Mesenchymal stem cell (in vitro differentiated cells and primary cell): ENCODE results near the gene RNF152.

ENCODE experiments used
- DNase-seq: peaks from one replicate; pipeline ENCODE4 v3.0.0-alpha.2; 2013
- H2AFZ ChIP-seq: one replicate; pipeline ENCODE4 v1.6.1; 2013; ENCODE audit warnings: low read depth, mild to moderate bottlenecking, control low read depth, inconsistent platforms, low read length, moderate library complexity
- H2AK5ac ChIP-seq: 2 replicates; pipeline ENCODE4 v1.6.1; 2013; ENCODE audit warnings: low read length, moderate library complexity, mild to moderate bottlenecking, inconsistent platforms; ENCODE audit not compliant: severe bottlenecking
- H2BK120ac ChIP-seq: one replicate; pipeline ENCODE4 v1.6.1; 2013; ENCODE audit warnings: low read depth, mild to moderate bottlenecking, inconsistent platforms, low read length, moderate library complexity
- H2BK12ac ChIP-seq, 2 experiments: one replicate each; pipeline ENCODE4 v1.6.1; 2013; ENCODE audit warnings: inconsistent platforms in 2 of 2, low read length in 2 of 2, mild to moderate bottlenecking in 2 of 2, moderate library complexity in 2 of 2, control low read depth in 1 of 2
- H2BK15ac ChIP-seq: one replicate; pipeline ENCODE4 v1.6.1; 2013; ENCODE audit warnings: mild to moderate bottlenecking, low read depth, inconsistent platforms; ENCODE audit not compliant: poor library complexity, severe bottlenecking
- H2BK5ac ChIP-seq: 2 replicates; pipeline ENCODE4 v1.6.1; 2013; ENCODE audit warnings: low read depth, mild to moderate bottlenecking, low read length, control low read depth, inconsistent platforms; ENCODE audit not compliant: poor library complexity, severe bottlenecking
- H3K14ac ChIP-seq, 2 experiments: one replicate each; pipeline ENCODE4 v1.6.1; 2013; ENCODE audit warnings: inconsistent platforms in 2 of 2, low read length in 2 of 2, control low read depth in 1 of 2, mild to moderate bottlenecking in 1 of 2, moderate library complexity in 1 of 2
- H3K18ac ChIP-seq, 2 experiments: one replicate each; pipeline ENCODE4 v1.6.1; 2013; ENCODE audit warnings: inconsistent platforms in 2 of 2, low read length in 2 of 2, control low read depth in 1 of 2, low read depth in 1 of 2, mild to moderate bottlenecking in 1 of 2
- H3K23ac ChIP-seq, 2 experiments: one replicate each; pipeline ENCODE4 v1.6.1; 2013; ENCODE audit warnings: inconsistent platforms in 2 of 2, low read length in 2 of 2, mild to moderate bottlenecking in 2 of 2, moderate library complexity in 2 of 2, control low read depth in 1 of 2
- H3K27ac ChIP-seq: 2 replicates; pipeline ENCODE4 v1.5.1; 2013; ENCODE audit warnings: mild to moderate bottlenecking, moderate library complexity, low read length, control low read depth, inconsistent platforms; ENCODE audit not compliant: poor library complexity, severe bottlenecking
- H3K27me3 ChIP-seq, 2 experiments: 2 replicates each; pipeline versions ENCODE4 v1.6.1 to v1.7.0; 2013; ENCODE audit warnings: low read length in 2 of 2, mild to moderate bottlenecking in 2 of 2, moderate library complexity in 2 of 2, control low read depth in 1 of 2, inconsistent platforms in 1 of 2; ENCODE audit not compliant: control insufficient read depth in 1 of 2, insufficient read depth in 1 of 2
- H3K36me3 ChIP-seq, 2 experiments: 2 replicates each; pipeline versions ENCODE4 v1.6.1 to v1.7.0; 2013; ENCODE audit warnings: low read length in 2 of 2, control low read depth in 1 of 2, inconsistent platforms in 1 of 2, low read depth in 1 of 2, mild to moderate bottlenecking in 1 of 2; ENCODE audit not compliant: insufficient read depth in 2 of 2, control insufficient read depth in 1 of 2
- H3K4ac ChIP-seq, 2 experiments: one replicate each; pipeline ENCODE4 v1.6.1; 2013; ENCODE audit warnings: inconsistent platforms in 2 of 2, low read length in 2 of 2, mild to moderate bottlenecking in 2 of 2, moderate library complexity in 2 of 2, control low read depth in 1 of 2, low read depth in 1 of 2
- H3K4me1 ChIP-seq: 2 replicates; pipeline ENCODE4 v1.6.1; 2013; ENCODE audit warnings: low read depth, low read length, control low read depth; ENCODE audit not compliant: control insufficient read depth, insufficient read depth
- H3K4me2 ChIP-seq: 2 replicates; pipeline ENCODE4 v1.6.1; 2013; ENCODE audit warnings: low read length, mild to moderate bottlenecking, inconsistent platforms; ENCODE audit not compliant: poor library complexity, severe bottlenecking
- H3K4me3 ChIP-seq, 2 experiments: 2 replicates each; pipeline versions ENCODE4 v1.5.1 to v1.7.0; 2013; ENCODE audit warnings: low read length in 2 of 2, mild to moderate bottlenecking in 2 of 2, control low read depth in 1 of 2, low read depth in 1 of 2; ENCODE audit not compliant: insufficient read depth in 1 of 2
- H3K79me1 ChIP-seq: replicated peaks from 2 replicates; pipeline ENCODE4 v1.6.1; 2013; ENCODE audit warnings: mild to moderate bottlenecking, control low read depth, low read length, inconsistent platforms; ENCODE audit not compliant: poor library complexity, severe bottlenecking
- H3K9ac ChIP-seq: 2 replicates; pipeline ENCODE4 v1.7.0; 2013; ENCODE audit warnings: mild to moderate bottlenecking, low read length, moderate library complexity
- H3K9me3 ChIP-seq: 2 replicates; pipeline ENCODE4 v1.7.0; 2013; ENCODE audit warnings: mild to moderate bottlenecking, low read length; ENCODE audit not compliant: control insufficient read depth
- H4K8ac ChIP-seq: one replicate; pipeline ENCODE4 v1.6.1; 2013; ENCODE audit warnings: inconsistent platforms, mild to moderate bottlenecking, low read length, moderate library complexity
- H4K91ac ChIP-seq: one replicate; pipeline ENCODE4 v1.6.1; 2013; ENCODE audit warnings: mild to moderate bottlenecking, low read length, inconsistent platforms
- WGBS: methylation state at CpG from one replicate; pipeline ENCODE4 v1.1.7; 2013; ENCODE audit warnings: mixed read lengths; 5-methylcytosine and 5-hydroxymethylcytosine counted together

The RNF152 gene

GRCh38 chr18:61883547-61883946 is 9.3 kb downstream of the RNF152 start:
- peak; percentile 56 for DNase-seq
- Histone ChIP-seq H2BK5ac (no peak overlapping the region), H3K23ac (no peak overlapping the region), H2AK5ac (no peak overlapping the region), H3K18ac (peak overlapping the region in 1 of 2 experiments; percentile 59), H2AFZ (no peak overlapping the region), H4K8ac (no peak overlapping the region), H3K27me3 (no peaks in the 10 kb centered on the region), H2BK12ac (peak overlapping the region in 1 of 2 experiments; percentile 48), H3K4ac (peak overlapping the region in 1 of 2 experiments; percentile 22), H3K79me1 (no peaks in the 10 kb centered on the region), H4K91ac (no peak overlapping the region), H3K4me2 (no peak overlapping the region), H3K27ac (no peak overlapping the region), H3K9me3 (no peaks in the 10 kb centered on the region), H2BK15ac (no peak overlapping the region), H3K4me3 (no peak overlapping the region), H3K9ac (no peak overlapping the region), H3K36me3 (no peaks in the 10 kb centered on the region), H2BK120ac (no peak overlapping the region), H3K14ac (no peak overlapping the region), H3K4me1 (no peaks in the 10 kb centered on the region)
- 94% methylated on average over 2 of the region's 2 CpGs for WGBS

- H3K23ac ChIP-seq = no peak overlapping the region
- H3K4me3 ChIP-seq = no peak overlapping the region
- no peak overlapping the region for H2BK120ac ChIP-seq
- no peak overlapping the region for H2AFZ ChIP-seq
- H3K14ac ChIP-seq = no peak overlapping the region
- H3K9ac ChIP-seq = no peak overlapping the region
- 60% methylated on average over 4 of the region's 4 CpGs for WGBS
- H4K8ac ChIP-seq = peak overlapping the region; percentile 63
- H2BK5ac ChIP-seq = no peak overlapping the region
- no peak overlapping the region for H3K4me2 ChIP-seq
- no peaks in the 10 kb centered on the region for H3K4me1 ChIP-seq
- no peak overlapping the region for H2BK15ac ChIP-seq
- peak overlapping the region in 1 of 2 experiments; percentile 29 for H3K4ac ChIP-seq
- peak overlapping the region in 1 of 2 experiments; percentile 27 for H2BK12ac ChIP-seq
- peak; percentile 87 for DNase-seq
- H3K27me3 ChIP-seq = no peaks in the 10 kb centered on the region
- H3K27ac ChIP-seq = no peak overlapping the region
- H4K91ac ChIP-seq = peak overlapping the region; percentile 43
- no peaks in the 10 kb centered on the region for H3K79me1 ChIP-seq
- no peaks in the 10 kb centered on the region for H3K9me3 ChIP-seq
- H3K18ac ChIP-seq = peak overlapping the region; percentile 40 to 73
- H2AK5ac ChIP-seq = no peak overlapping the region
- H3K36me3 ChIP-seq = no peaks in the 10 kb centered on the region
These were observed 10.4 kb downstream of the RNF152 start for GRCh38 chr18:61882296-61883004.

- Histone ChIP-seq H4K8ac (no peak overlapping the region), H3K23ac (no peak overlapping the region), H3K4me1 (no peaks in the 10 kb centered on the region), H3K36me3 (no peaks in the 10 kb centered on the region), H2AK5ac (no peak overlapping the region), H3K4ac (no peak overlapping the region), H2BK15ac (no peak overlapping the region), H3K4me3 (no peak overlapping the region), H3K9me3 (no peaks in the 10 kb centered on the region), H3K18ac (no peak overlapping the region), H3K9ac (no peak overlapping the region), H3K27me3 (no peaks in the 10 kb centered on the region), H3K79me1 (no peaks in the 10 kb centered on the region), H3K27ac (no peak overlapping the region), H2BK5ac (no peak overlapping the region), H2BK12ac (no peak overlapping the region), H3K4me2 (no peak overlapping the region), H2AFZ (no peak overlapping the region), H2BK120ac (no peak overlapping the region), H3K14ac (no peak overlapping the region), H4K91ac (no peak overlapping the region)
- 100% methylated on average over 4 of the region's 4 CpGs for WGBS
- DNase-seq = no peak
These were observed 15.9 kb downstream of the RNF152 start for GRCh38 chr18:61876899-61877298.

GRCh38 chr18:61870151-61870550 is 22.7 kb downstream of the RNF152 start:
- no peaks in the 10 kb centered on the region for H3K27me3 ChIP-seq
- H3K9me3 ChIP-seq = no peaks in the 10 kb centered on the region
- H3K23ac ChIP-seq = no peak overlapping the region
- H2BK12ac ChIP-seq = peak overlapping the region; percentile 71 to 77
- H3K27ac ChIP-seq = no peak overlapping the region
- H2BK5ac ChIP-seq = no peak overlapping the region
- H2BK15ac ChIP-seq = peak overlapping the region; percentile 46
- peak overlapping the region; percentile 98 to 99 for H3K18ac ChIP-seq
- WGBS = 2% methylated on average over 6 of the region's 8 CpGs
- peak overlapping the region; percentile 58 for H4K8ac ChIP-seq
- peak overlapping the region; percentile 70 for H4K91ac ChIP-seq
- DNase-seq = peak; percentile 99
- no peak overlapping the region for H2AFZ ChIP-seq
- H3K4me3 ChIP-seq = no peak overlapping the region
- H3K14ac ChIP-seq = no peak overlapping the region
- H3K9ac ChIP-seq = no peak overlapping the region
- H3K4me2 ChIP-seq = no peak overlapping the region
- H3K79me1 ChIP-seq = no peaks in the 10 kb centered on the region
- H2BK120ac ChIP-seq = peak overlapping the region; percentile 98
- no peaks in the 10 kb centered on the region for H3K36me3 ChIP-seq
- H3K4ac ChIP-seq = peak overlapping the region; percentile 81 to 97
- peaks cover 5% of the 10 kb centered on the region for H3K4me1 ChIP-seq
- H2AK5ac ChIP-seq = no peak overlapping the region
